ENCODE measurements around the gene LIME1. TPM values are rescaled to one million over a fixed set of nuclear protein-coding genes. Genes with fewer than 3 reads are reported as not detected.

The LIME1 gene
- total RNA-seq, 1 donor from 2014 or later: 8.7 TPM

GRCh38 chr20:63778034-63778752, 41.7 kb downstream of the LIME1 start:
- Histone ChIP-seq H3K9me3 (no peaks in the 10 kb centered on the region), H3K36me3 (no peaks in the 10 kb centered on the region), H3K27ac (no peak overlapping the region), H3K27me3 (ENCODE audit: low read depth) (no peaks in the 10 kb centered on the region), H3K4me1 (no peaks in the 10 kb centered on the region), H3K4me3 (no peak overlapping the region)
- DNase-seq (no peak), ATAC-seq (no peak)
- no peak for TF ChIP-seq CTCF (IDR thresholded peaks at IDR 0.05)
- intact Hi-C loops (cut with DNase I): no loop called here

GRCh38 chr20:63778857-63779256, 42.4 kb downstream of the LIME1 start:
- H3K36me3 ChIP-seq: no peaks in the 10 kb centered on the region
- no peaks in the 10 kb centered on the region for H3K4me1 ChIP-seq
- ATAC-seq: no peak
- DNase-seq: no peak
- no peak overlapping the region for H3K27ac ChIP-seq
- no peaks in the 10 kb centered on the region for H3K27me3 ChIP-seq (ENCODE audit: low read depth)
- TF ChIP-seq CTCF (IDR thresholded peaks at IDR 0.05): no peak
- intact Hi-C loops (cut with DNase I): no loop called here
- H3K9me3 ChIP-seq: no peaks in the 10 kb centered on the region
- H3K4me3 ChIP-seq: no peak overlapping the region

- DNase-seq: no peak
- Histone ChIP-seq H3K27ac (no peak overlapping the region), H3K27me3 (ENCODE audit: low read depth) (no peaks in the 10 kb centered on the region), H3K9me3 (no peaks in the 10 kb centered on the region), H3K36me3 (no peaks in the 10 kb centered on the region), H3K4me3 (no peak overlapping the region), H3K4me1 (no peaks in the 10 kb centered on the region)
- intact Hi-C loops (cut with DNase I): no loop called here
- TF ChIP-seq CTCF (IDR thresholded peaks at IDR 0.05): no peak
- ATAC-seq: no peak
Measured at GRCh38 chr20:63781181-63781580, 44.7 kb downstream of the LIME1 start.

GRCh38 chr20:63782051-63782471, 45.6 kb downstream of the LIME1 start:
- ATAC-seq (no peak), DNase-seq (no peak)
- intact Hi-C loops (cut with DNase I): no loop called here
- no peaks in the 10 kb centered on the region for H3K4me1 ChIP-seq
- no peak overlapping the region for H3K27ac ChIP-seq
- TF ChIP-seq CTCF (IDR thresholded peaks at IDR 0.05): no peak
- no peaks in the 10 kb centered on the region for H3K9me3 ChIP-seq
- H3K36me3 ChIP-seq: no peaks in the 10 kb centered on the region
- H3K4me3 ChIP-seq: no peak overlapping the region
- no peaks in the 10 kb centered on the region for H3K27me3 ChIP-seq (ENCODE audit: low read depth)

GRCh38 chr20:63782521-63782971, 46.1 kb downstream of the LIME1 start:
- Histone ChIP-seq H3K27ac (no peak overlapping the region), H3K4me3 (no peak overlapping the region), H3K4me1 (no peaks in the 10 kb centered on the region), H3K36me3 (no peaks in the 10 kb centered on the region), H3K9me3 (no peaks in the 10 kb centered on the region), H3K27me3 (ENCODE audit: low read depth) (no peaks in the 10 kb centered on the region)
- ATAC-seq (no peak), DNase-seq (no peak)
- no peak for TF ChIP-seq CTCF (IDR thresholded peaks at IDR 0.05)
- intact Hi-C loops (cut with DNase I): no loop called here

All from lower lobe of right lung (tissue), 2 donors.